DND-41 (cell line): ENCODE results near the gene MOGAT1.

ENCODE experiments used
- CTCF ChIP-seq: IDR thresholded peaks from 2 replicates; pipeline ENCODE4 v1.5.1; 2012; ENCODE audit warnings: borderline replicate concordance, low read length, moderate library complexity, mild to moderate bottlenecking; ENCODE audit not compliant: poor library complexity, severe bottlenecking; ENCODE audit errors: extremely low read depth
- EZH2 ChIP-seq: IDR thresholded peaks from 3 replicates; pipeline ENCODE4 v1.6.1; 2012; ENCODE audit warnings: borderline replicate concordance, low read depth, mild to moderate bottlenecking, moderate library complexity, low read length, inconsistent platforms; ENCODE audit not compliant: severe bottlenecking

GRCh38 chr2:222643134-222643533 is 28.3 kb upstream of the MOGAT1 start:
- TF ChIP-seq EZH2: no peak
- no peak for TF ChIP-seq CTCF
